SKM-1 treated with dmso at 0.1 percent for 144 hours (cell line): ENCODE results near the gene PIP5K1C.
A peak's percentile ranks its signal among the peaks of the same experiment; 100 is the strongest.

Experiments used
- DNase-seq: peaks from one replicate; lab custom pipeline; 2025; ENCODE audit not compliant: unreplicated experiment; lab: John Stamatoyannopoulos, UW

Gene PIP5K1C, protein sequence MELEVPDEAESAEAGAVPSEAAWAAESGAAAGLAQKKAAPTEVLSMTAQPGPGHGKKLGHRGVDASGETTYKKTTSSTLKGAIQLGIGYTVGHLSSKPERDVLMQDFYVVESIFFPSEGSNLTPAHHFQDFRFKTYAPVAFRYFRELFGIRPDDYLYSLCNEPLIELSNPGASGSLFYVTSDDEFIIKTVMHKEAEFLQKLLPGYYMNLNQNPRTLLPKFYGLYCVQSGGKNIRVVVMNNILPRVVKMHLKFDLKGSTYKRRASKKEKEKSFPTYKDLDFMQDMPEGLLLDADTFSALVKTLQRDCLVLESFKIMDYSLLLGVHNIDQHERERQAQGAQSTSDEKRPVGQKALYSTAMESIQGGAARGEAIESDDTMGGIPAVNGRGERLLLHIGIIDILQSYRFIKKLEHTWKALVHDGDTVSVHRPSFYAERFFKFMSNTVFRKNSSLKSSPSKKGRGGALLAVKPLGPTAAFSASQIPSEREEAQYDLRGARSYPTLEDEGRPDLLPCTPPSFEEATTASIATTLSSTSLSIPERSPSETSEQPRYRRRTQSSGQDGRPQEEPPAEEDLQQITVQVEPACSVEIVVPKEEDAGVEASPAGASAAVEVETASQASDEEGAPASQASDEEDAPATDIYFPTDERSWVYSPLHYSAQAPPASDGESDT

GRCh38 chr19:3700242-3701032 lies at the start of gene PIP5K1C:
PIP5K1C (minus strand) TSS chr19:3700468; CDS start chr19:3700390, 78 bp downstream.
- peak; percentile 59 for DNase-seq

DNA sequence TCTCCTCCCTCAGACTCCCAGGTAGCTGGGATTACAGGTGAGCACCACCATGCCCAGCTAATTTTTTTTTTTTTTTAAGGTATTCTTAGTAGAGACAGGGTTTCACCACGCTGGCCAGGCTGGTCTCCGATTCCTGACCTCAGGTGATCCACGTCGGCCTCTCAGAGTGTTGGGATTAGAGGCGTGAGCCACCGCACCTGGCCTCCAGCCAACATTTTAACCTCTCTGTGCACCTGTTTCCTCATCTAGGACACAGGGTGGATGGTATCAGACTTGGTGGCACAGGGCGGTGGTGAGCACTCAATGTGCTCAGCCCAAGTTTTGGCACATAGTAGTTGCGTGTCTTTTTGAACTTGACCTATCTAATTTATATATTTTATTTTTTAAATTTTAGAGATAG lies 48.7 kb upstream of the PIP5K1C start:
- DNase-seq, result no peak

- no peak for DNase-seq
Observed at GRCh38 chr19:3746371-3747056, 46.2 kb upstream of the PIP5K1C start.

GRCh38 chr19:3745363-3746045 lies 45.2 kb upstream of the PIP5K1C start:
- no peak for DNase-seq

- no peak for DNase-seq
Observed at GRCh38 chr19:3743486-3743885, 43.2 kb upstream of the PIP5K1C start.

DNA sequence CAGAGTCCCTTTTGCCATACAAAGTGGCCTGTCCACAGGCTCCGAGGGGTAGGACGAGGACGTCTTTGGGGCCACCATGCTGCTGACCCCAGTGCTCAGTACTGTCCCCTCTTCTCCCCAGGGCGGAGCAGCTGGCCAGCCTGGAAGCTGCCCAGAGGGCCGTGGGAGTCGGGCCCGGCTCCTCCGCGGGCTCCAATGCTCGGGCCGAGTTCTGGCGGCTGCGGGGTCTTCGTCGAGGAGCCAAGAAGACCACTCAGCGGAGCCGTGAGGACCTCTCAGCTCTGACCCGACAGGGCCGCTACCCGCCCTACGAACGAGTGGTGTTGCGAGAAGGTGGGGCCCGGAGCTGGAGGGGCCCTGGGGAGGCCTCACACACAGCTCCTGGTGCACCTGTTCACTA lies 40.2 kb upstream of the PIP5K1C start:
- no peak for DNase-seq

DNA sequence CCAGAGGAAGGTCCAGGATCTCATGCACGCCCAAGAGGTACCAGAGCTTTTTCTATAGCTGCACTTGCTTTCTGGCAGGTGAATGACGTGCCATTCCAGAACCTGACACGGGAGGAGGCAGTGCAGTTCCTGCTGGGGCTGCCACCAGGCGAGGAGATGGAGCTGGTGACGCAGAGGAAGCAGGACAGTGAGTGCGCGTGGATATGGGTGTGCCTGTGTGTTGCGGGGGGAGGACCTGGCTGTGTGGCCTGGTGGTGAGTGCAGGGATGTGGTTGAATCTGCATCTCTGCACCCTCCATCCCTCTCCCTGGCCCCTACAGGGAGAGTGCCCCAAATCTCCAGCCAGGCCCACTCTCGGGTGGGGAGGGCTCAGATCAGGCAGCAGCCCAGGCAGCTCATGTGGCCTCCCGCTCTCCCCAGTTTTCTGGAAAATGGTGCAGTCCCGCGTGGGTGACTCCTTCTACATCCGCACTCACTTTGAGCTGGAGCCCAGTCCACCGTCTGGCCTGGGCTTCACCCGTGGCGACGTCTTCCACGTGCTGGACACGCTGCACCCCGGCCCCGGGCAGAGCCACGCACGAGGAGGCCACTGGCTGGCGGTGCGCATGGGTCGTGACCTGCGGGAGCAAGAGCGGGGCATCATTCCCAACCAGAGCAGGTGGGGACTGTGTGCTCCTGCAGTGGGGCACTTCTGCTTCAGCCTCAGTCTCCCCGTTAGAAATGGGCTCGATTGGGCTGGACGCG lies 38.4 kb upstream of the PIP5K1C start:
- DNase-seq, result no peak

GRCh38 chr19:3737487-3738205 lies 37.4 kb upstream of the PIP5K1C start:
- no peak for DNase-seq

GRCh38 chr19:3736106-3736724 lies 35.9 kb upstream of the PIP5K1C start:
- no peak for DNase-seq

- DNase-seq, result no peak
Observed at GRCh38 chr19:3734310-3734600, 34.0 kb upstream of the PIP5K1C start.

GRCh38 chr19:3733549-3734309 lies 33.5 kb upstream of the PIP5K1C start:
- no peak for DNase-seq

DNA sequence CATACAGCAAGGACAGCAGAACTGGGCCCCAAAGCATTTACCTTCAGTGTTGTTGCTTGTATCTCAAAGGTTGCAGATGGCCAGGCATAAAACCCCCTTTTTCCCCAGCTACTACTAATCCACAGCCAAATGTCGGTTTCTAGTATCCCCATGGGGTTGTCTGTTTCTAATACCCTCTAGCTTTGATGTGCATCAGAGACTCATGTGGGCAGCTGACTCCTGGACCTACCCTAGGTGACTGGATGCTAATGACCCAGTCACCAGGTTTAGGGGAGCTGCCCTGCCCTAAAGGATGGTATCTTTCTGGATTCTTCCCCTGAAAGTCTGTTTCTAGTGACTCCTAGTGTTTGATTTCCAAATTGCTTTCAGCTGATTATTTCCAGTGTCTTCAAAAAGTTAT lies 31.8 kb upstream of the PIP5K1C start:
- DNase-seq, result no peak

DNA sequence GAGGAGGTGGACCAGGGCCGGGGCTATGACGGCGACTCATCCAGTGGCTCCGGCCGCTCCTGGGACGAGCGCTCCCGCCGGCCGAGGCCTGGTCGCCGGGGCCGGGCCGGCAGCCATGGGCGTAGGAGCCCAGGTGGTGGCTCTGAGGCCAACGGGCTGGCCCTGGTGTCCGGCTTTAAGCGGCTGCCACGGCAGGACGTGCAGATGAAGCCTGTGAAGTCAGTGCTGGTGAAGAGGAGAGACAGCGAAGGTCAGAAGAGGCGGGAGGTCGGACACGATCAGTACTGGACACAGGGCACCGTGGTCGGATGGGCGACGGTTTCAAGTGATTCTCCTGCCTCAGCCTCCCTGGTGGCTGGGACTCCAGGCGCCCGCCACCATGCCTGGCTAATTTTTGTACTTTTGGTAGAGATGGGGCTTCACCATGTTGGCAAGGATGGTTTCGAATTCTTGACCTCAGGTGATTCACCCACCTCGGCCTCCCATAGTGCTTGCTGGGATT lies 30.2 kb upstream of the PIP5K1C start:
- DNase-seq, result no peak

GRCh38 chr19:3725640-3726310 lies 25.5 kb upstream of the PIP5K1C start:
- DNase-seq, result no peak

- no peak for DNase-seq
Observed at GRCh38 chr19:3725121-3725520, 24.9 kb upstream of the PIP5K1C start.

GRCh38 chr19:3723883-3724282 lies 23.6 kb upstream of the PIP5K1C start:
- DNase-seq, result no peak

GRCh38 chr19:3723110-3723488 lies 22.8 kb upstream of the PIP5K1C start:
- no peak for DNase-seq
